GM12878 (cell line): Measurements from ENCODE around the gene SCD5. TPM values are rescaled to one million over a fixed set of nuclear protein-coding genes. Genes with fewer than 3 reads are reported as not detected.

Experiments
- ATAC-seq: fragments of 200-7000 bp; cut with Tn5 transposase; 3 replicates; pipeline ENCODE4 v1.9.1; 2020; ENCODE audit warnings: mild to moderate bottlenecking, moderate library complexity
- BruUV-seq: library from RNA; stranded (reverse); fragments of 400-500 nt; replicated peaks from 2 replicates; lab custom pipeline; 2021; lab: Mats Ljungman, UMichigan
- CTCF ChIA-PET: fragments of 300-600 bp; sonication (Branson Sonifier 250); formaldehyde crosslinking; extraction: SDS; loops from one replicate; lab custom pipeline; 2021; ENCODE audit warnings: inconsistent platforms; lab: Yijun Ruan, JAX
- POLR2A ChIA-PET: fragments of 350-600 bp; formaldehyde crosslinking; extraction: SDS; loops from one replicate; lab custom pipeline; 2021; ENCODE audit warnings: inconsistent platforms; lab: Charles Lee
- RAD21 ChIA-PET: fragments of 300-600 bp; sonication (Branson Sonifier 250); formaldehyde crosslinking; loops from one replicate; lab custom pipeline; 2023; ENCODE audit warnings: antibody characterized with exemption; ENCODE audit not compliant: unreplicated experiment; lab: Charles Lee
- SMC1A ChIA-PET: fragments of 300-600 bp; sonication (Branson Sonifier 250); formaldehyde crosslinking; loops from one replicate; lab custom pipeline; 2023; ENCODE audit not compliant: unreplicated experiment, uncharacterized antibody; lab: Charles Lee
- DNase-seq: peaks from one replicate; pipeline ENCODE4 v3.0.0-alpha.2; 2011; ENCODE audit warnings: low read depth, low spot score
- FAIRE-seq: peaks from 3 replicates; lab custom pipeline; 2011; peaks lifted over from hg19 to GRCh38; lab: Jason Lieb, UNC
- H2AFZ ChIP-seq: 2 replicates; pipeline ENCODE4 v1.6.0; 2011; ENCODE audit warnings: low read depth, low read length, control low read depth; ENCODE audit not compliant: control insufficient read depth
- H3K27ac ChIP-seq: 2 replicates; pipeline ENCODE4 v1.5.1; 2011; ENCODE audit warnings: control low read depth; ENCODE audit not compliant: control insufficient read depth, insufficient read depth
- H3K27me3 ChIP-seq, 2 experiments: replicated peaks in 1 of 2; 2 replicates each; pipeline versions ENCODE4 v1.6.0 to v1.6.1; 2011; ENCODE audit warnings: low read length in 1 of 2; ENCODE audit not compliant: control insufficient read depth in 2 of 2, insufficient read depth in 2 of 2
- H3K36me3 ChIP-seq, 2 experiments: 2 replicates each; pipeline ENCODE4 v1.5.1; 2011; ENCODE audit warnings: low read length in 1 of 2; ENCODE audit not compliant: control insufficient read depth in 2 of 2, insufficient read depth in 2 of 2
- H3K4me1 ChIP-seq: 2 replicates; pipeline ENCODE4 v1.6.1; 2011; ENCODE audit warnings: mild to moderate bottlenecking, low read length, moderate library complexity, mixed read lengths; ENCODE audit not compliant: control insufficient read depth, insufficient read depth
- H3K4me2 ChIP-seq: 2 replicates; pipeline ENCODE4 v1.6.0; 2011; ENCODE audit warnings: control low read depth; ENCODE audit not compliant: control insufficient read depth, insufficient read depth
- H3K4me3 ChIP-seq: fragments of 200-600 bp; sonication (generic); 2 replicates; pipeline ENCODE4 v1.5.1; 2016
- H3K79me2 ChIP-seq: 2 replicates; pipeline ENCODE4 v1.6.0; 2011; ENCODE audit warnings: low read length; ENCODE audit not compliant: control insufficient read depth, insufficient read depth
- H3K9ac ChIP-seq: 2 replicates; pipeline ENCODE4 v1.8.0; 2011; ENCODE audit warnings: low read length, control low read depth, mixed read lengths; ENCODE audit not compliant: control insufficient read depth, insufficient read depth
- H3K9me3 ChIP-seq: replicated peaks from 3 replicates; pipeline ENCODE4 v1.5.1; 2011; ENCODE audit warnings: mild to moderate bottlenecking, low read length; ENCODE audit not compliant: control insufficient read depth, insufficient read depth
- H4K20me1 ChIP-seq: 2 replicates; pipeline ENCODE4 v1.6.0; 2011; ENCODE audit not compliant: control insufficient read depth, insufficient read depth
- BCL3 ChIP-seq: IDR thresholded peaks from 2 replicates; pipeline ENCODE4 v1.6.1; 2011; ENCODE audit warnings: borderline replicate concordance, low read depth, mild to moderate bottlenecking, moderate library complexity, low read length; ENCODE audit not compliant: insufficient read depth, poor library complexity, severe bottlenecking
- RELB ChIP-seq: fragments of 450-650 bp; IDR thresholded peaks from 2 replicates; pipeline ENCODE4 v1.6.1; 2017; ENCODE audit warnings: low read depth, mild to moderate bottlenecking, moderate library complexity
- RFX5 ChIP-seq: IDR thresholded peaks from 2 replicates; pipeline ENCODE4 v1.6.1; 2011; ENCODE audit warnings: low read depth, low read length, improper control_type of control experiment
- SKIL ChIP-seq: fragments of 450-650 bp; IDR thresholded peaks from 2 replicates; pipeline ENCODE4 v1.6.1; 2017; ENCODE audit warnings: mild to moderate bottlenecking, low read depth, inconsistent platforms; ENCODE audit not compliant: poor library complexity, severe bottlenecking
- SMARCA5 ChIP-seq: fragments of 450-650 bp; IDR thresholded peaks from 2 replicates; pipeline ENCODE4 v1.6.1; 2017; ENCODE audit warnings: mild to moderate bottlenecking
- STAT3 ChIP-seq: IDR thresholded peaks from 2 replicates; pipeline ENCODE4 v1.6.1; 2011; ENCODE audit warnings: low read depth, low read length, improper control_type of control experiment
- WGBS: methylation state at CpG from one replicate; pipeline ENCODE4 v1.1.6; 2016; ENCODE audit warnings: low lambda C conversion rate; ENCODE audit not compliant: insufficient replicate concordance, insufficient coverage; ENCODE audit errors: missing lambda C conversion rate; 5-methylcytosine and 5-hydroxymethylcytosine counted together
- in situ Hi-C: fragments of 300-500 bp; cut with MboI; formaldehyde crosslinking; loops from 9 replicates; pipeline ENCODE4 v1.14.3; 2018; ENCODE audit warnings: mixed read lengths
- intact Hi-C: fragments of 100-400 bp; cut with micrococcal nuclease; formaldehyde crosslinking; loops from one replicate; pipeline ENCODE4 v1.14.2; 2022; ENCODE audit not compliant: unreplicated experiment
- polyA plus RNA-seq, 11 experiments: library from polyadenylated mRNA; depleted of rRNA in 4 of 11; unstranded in 6 of 11; stranded (reverse) in 5 of 11; fragments of >200 nt; fragmentation: Nextera tagmentation in 4 of 11; fragmentation: Illumina TruSeq in 1 of 11; extraction: Ambion mirVana in 4 of 11; extraction: Trizol in 1 of 11; gene quantifications; 1 replicate in 1 of 11; 2 replicates in 10 of 11; pipeline versions ENCODE4 v1.2.1 to v1.2.3, GENCODE V29; 2011 to 2016; ENCODE audit warnings: inconsistent platforms in 2 of 11, missing spikeins in 2 of 11, low read depth in 1 of 11
- total RNA-seq, 4 experiments: library from RNA; depleted of rRNA in 3 of 4; stranded (reverse); fragments of >200 nt in 3 of 4; fragmentation: Illumina TruSeq in 1 of 4; extraction: Trizol in 1 of 4; gene quantifications; 2 replicates each; pipeline versions ENCODE4 v1.2.1 to v1.2.3, GENCODE V29; 2013 to 2021

SCD5 gene
- total and polyA plus RNA-seq, 10 of the 15 experiments (the other 5 are each of a cell fraction or from before 2014, with no cell fraction given), result 2.4 to 15.0 (median 4.2) TPM

- TF ChIP-seq STAT3, result no peak
- TF ChIP-seq RFX5, result no peak
- no peak for TF ChIP-seq SMARCA5
- TF ChIP-seq RELB, result no peak
- TF ChIP-seq BCL3, result no peak
- TF ChIP-seq, all 136 proteins: peak for 0
Measured at GRCh38 chr4:82710197-82710929, 88.2 kb downstream of the SCD5 start (continued).

GRCh38 chr4:82708982-82709381 lies 89.6 kb downstream of the SCD5 start:
- Histone ChIP-seq H4K20me1 (no peaks in the 10 kb centered on the region), H3K79me2 (no peaks in the 10 kb centered on the region), H3K4me1 (no peaks in the 10 kb centered on the region), H2AFZ (no peak overlapping the region), H3K27ac (no peak overlapping the region), H3K27me3 (no peaks in the 10 kb centered on the region), H3K36me3 (no peaks in the 10 kb centered on the region), H3K9ac (no peak overlapping the region)
- CTCF ChIA-PET, result interaction anchor here (1.0 kb wide), 1 partner anchor 30 kb away, joined by 4 read pairs; no protein-coding TSS in a partner anchor
- DNase-seq (no peak), ATAC-seq (no peak), FAIRE-seq (no peak)
- intact Hi-C loops, result no loop called here
- SMC1A ChIA-PET, result interaction anchor here (0.5 kb wide), 1 partner anchor 87 kb away, joined by 3 read pairs; no protein-coding TSS in a partner anchor
- 0% methylated on average over 1 of the region's 1 CpG for WGBS
- TF ChIP-seq SKIL, result no peak
- TF ChIP-seq, all 136 proteins: peak for 0
- Histone ChIP-seq H3K4me2 (no peak overlapping the region), H3K9me3 (no peaks in the 10 kb centered on the region), H3K4me3 (no peak overlapping the region)
- POLR2A ChIA-PET, result no interaction called here
- RAD21 ChIA-PET, result no interaction called here
- BruUV-seq, result no TSS peak
- in situ Hi-C loops, result no loop called here
